Globus pallidus (tissue), 1 donor: ENCODE measurements around the gene SPTBN2.

Source experiments
- DNase-seq: peaks from one replicate; pipeline ENCODE4 v3.0.0-alpha.2; 2015; ENCODE audit warnings: low spot score

SPTBN2 gene

GRCh38 chr11:66638177-66639065 lies 90.6 kb downstream of the SPTBN2 start, which contains the start of gene RBM4:
Gene RBM4, plus strand, starts transcription at chr11:66638703. Its CDS starts 1,009 bp downstream, at chr11:66639712.
- peak; percentile 100 for DNase-seq

DNA sequence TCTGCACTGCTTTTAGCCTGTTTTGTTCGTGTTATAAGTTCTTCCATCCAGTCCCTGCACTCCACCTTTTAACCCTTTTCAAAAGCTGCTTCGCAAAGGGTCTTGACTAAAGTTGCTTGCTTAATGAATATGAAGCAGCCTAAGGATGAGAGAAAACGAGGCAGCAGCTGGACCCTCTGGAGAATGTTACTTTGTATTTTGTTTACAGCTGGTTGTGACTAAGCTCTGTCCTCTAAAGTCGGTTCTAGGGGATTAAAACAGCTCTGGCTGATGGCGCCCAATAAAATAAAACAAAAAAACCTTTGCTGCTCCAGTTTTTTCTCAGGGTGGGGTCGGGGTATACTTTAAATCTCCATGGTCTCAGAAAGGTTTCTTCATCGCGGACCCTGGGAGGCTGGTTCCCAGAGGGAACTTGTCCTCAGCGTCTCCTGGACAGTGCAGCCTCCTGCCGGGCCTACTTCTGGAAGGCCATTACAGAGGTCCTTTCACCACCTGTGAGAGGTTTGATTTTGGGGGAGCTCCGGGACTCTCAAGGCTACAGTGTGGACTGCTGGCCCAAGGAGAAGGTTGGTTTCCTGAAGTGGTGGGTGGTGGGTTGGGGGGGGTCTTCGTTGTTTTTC lies 91.3 kb downstream of the SPTBN2 start:
- DNase-seq: no peak

- DNase-seq: no peak
Observed at GRCh38 chr11:66636411-66636810, 92.6 kb downstream of the SPTBN2 start.
